HG03571 (cell line): ENCODE measurements around the gene SEC23A.
"Not testable (repeated sequence)": the region's sequence is repeated elsewhere in the genome, so short reads cannot be mapped to it uniquely, and the experiment has no call there.

Source experiments
- ATAC-seq: cut with Tn5 transposase; IDR thresholded peaks from one replicate; pipeline ENCODE4 v1.9.1; 2021; ENCODE audit not compliant: unreplicated experiment

The SEC23A gene

GRCh38 chr14:39102969-39103957 is at the start of gene SEC23A:
Gene SEC23A, minus strand, starts transcription at chr14:39103235. Its CDS starts 7,117 bp downstream, at chr14:39096118.
- peak; percentile 95 for ATAC-seq

GRCh38 chr14:39145266-39145966 is 42.4 kb upstream of the SEC23A start:
- ATAC-seq = no peak

GRCh38 chr14:39143226-39143625 is 40.2 kb upstream of the SEC23A start:
- not testable (repeated sequence) for ATAC-seq

- ATAC-seq = not testable (repeated sequence)
Observed at GRCh38 chr14:39141623-39142022, 38.6 kb upstream of the SEC23A start.

GRCh38 chr14:39140170-39140569 is 37.1 kb upstream of the SEC23A start:
- ATAC-seq = no peak

- ATAC-seq = no peak
Observed at GRCh38 chr14:39138440-39138839, 35.4 kb upstream of the SEC23A start.

- ATAC-seq = not testable (repeated sequence)
Observed at GRCh38 chr14:39137835-39138234, 34.8 kb upstream of the SEC23A start.

GRCh38 chr14:39122330-39123138 is 19.5 kb upstream of the SEC23A start:
- ATAC-seq = no peak

- peak; percentile 92 for ATAC-seq
Observed at GRCh38 chr14:39114073-39114838, 11.2 kb upstream of the SEC23A start, which contains the start of gene GEMIN2. Gene GEMIN2, plus strand, starts transcription at chr14:39114323. Its CDS starts 16 bp downstream, at chr14:39114339.

- ATAC-seq = no peak
Observed at GRCh38 chr14:39113685-39114072, 10.6 kb upstream of the SEC23A start.

GRCh38 chr14:39109893-39110715 is 7.1 kb upstream of the SEC23A start:
- ATAC-seq = no peak

- ATAC-seq = no peak
Observed at GRCh38 chr14:39108791-39109190, 5.8 kb upstream of the SEC23A start.

- ATAC-seq = no peak
Observed at GRCh38 chr14:39107591-39107996, 4.6 kb upstream of the SEC23A start.

- not testable (repeated sequence) for ATAC-seq
Observed at GRCh38 chr14:39104078-39104801, 1.2 kb upstream of the SEC23A start.

- peak; percentile 21 for ATAC-seq
Observed at GRCh38 chr14:39102265-39102968, 618 bp downstream of the SEC23A start.

GRCh38 chr14:39099748-39100147 is 3.3 kb downstream of the SEC23A start:
- no peak for ATAC-seq

GRCh38 chr14:39099215-39099614 is 3.8 kb downstream of the SEC23A start:
- ATAC-seq = not testable (repeated sequence)

- no peak for ATAC-seq
Observed at GRCh38 chr14:39097159-39097558, 5.9 kb downstream of the SEC23A start.
